Ishikawa (cell line): ENCODE measurements around the gene CDS2.

Experiments used
- CEBPB ChIP-seq: IDR thresholded peaks from 2 replicates; pipeline ENCODE4 v1.6.1; 2012
- EGR1 ChIP-seq: IDR thresholded peaks from 2 replicates; pipeline ENCODE4 v1.6.1; 2012
- EP300 ChIP-seq: IDR thresholded peaks from 2 replicates; pipeline ENCODE4 v1.6.1; 2012; ENCODE audit warnings: borderline replicate concordance
- MAX ChIP-seq: IDR thresholded peaks from 2 replicates; pipeline ENCODE4 v1.6.1; 2012
- TAF1 ChIP-seq: IDR thresholded peaks from 2 replicates; pipeline ENCODE4 v1.6.1; 2012; ENCODE audit warnings: low read depth, mild to moderate bottlenecking

GRCh38 chr20:5128886-5129285 is 2.1 kb downstream of the CDS2 start:
- TF ChIP-seq TAF1 (no peak), MAX (no peak), EP300 (no peak), EGR1 (no peak), CEBPB (no peak)
